Tibial nerve (tissue), 4 donors: ENCODE results near the gene TIMD4. TPM values are rescaled to one million over a fixed set of nuclear protein-coding genes. Genes with fewer than 3 reads are reported as not detected.

Experiments
- DNase-seq, 2 donors: peaks; one replicate each; pipeline ENCODE4 v3.0.0-alpha.2; 2019; ENCODE audit warnings: low spot score in 2 of 2
- H3K27ac ChIP-seq, 4 donors: fragments of 200-600 bp; sonication (generic) in 3 of 4; one replicate each; pipeline ENCODE4 v1.5.1; 2017 to 2019; ENCODE audit warnings: mild to moderate bottlenecking in 1 of 4
- H3K27me3 ChIP-seq, 2 donors: fragments of 200-600 bp; sonication (generic) in 1 of 2; one replicate each; pipeline versions ENCODE4 v1.5.1 to v1.6.0; 2017 to 2019
- H3K36me3 ChIP-seq, 3 donors: fragments of 200-600 bp; sonication (generic); one replicate each; pipeline ENCODE4 v1.5.1; 2018 to 2019
- H3K4me1 ChIP-seq, 4 donors: fragments of 200-600 bp; sonication (generic) in 3 of 4; one replicate each; pipeline ENCODE4 v1.5.1; 2017 to 2019
- H3K4me3 ChIP-seq, 4 donors: fragments of 200-600 bp; sonication (generic) in 3 of 4; one replicate each; pipeline ENCODE4 v1.5.1; 2017 to 2019; ENCODE audit warnings: mild to moderate bottlenecking in 1 of 4, moderate library complexity in 1 of 4
- H3K9me3 ChIP-seq, 4 donors: fragments of 200-600 bp; sonication (generic) in 3 of 4; one replicate each; pipeline ENCODE4 v1.5.1; 2017 to 2019
- CTCF ChIP-seq, 5 experiments: fragments of 200-600 bp in 3 of 5; fragments of 450-650 bp in 2 of 5; sonication (generic) in 3 of 5; IDR thresholded peaks; one replicate each; pipeline ENCODE4 v1.5.1; 2016 to 2019; ENCODE audit warnings: antibody characterized with exemption in 5 of 5, mild to moderate bottlenecking in 3 of 5, moderate library complexity in 2 of 5
- EP300 ChIP-seq, 2 donors: sonication (generic); formaldehyde crosslinking; IDR thresholded peaks; one replicate each; pipeline ENCODE4 v1.6.1; 2017; ENCODE audit warnings: antibody characterized with exemption in 2 of 2, mild to moderate bottlenecking in 1 of 2
- POLR2A ChIP-seq, 2 donors: fragments of 450-650 bp; IDR thresholded peaks; one replicate each; pipeline ENCODE4 v1.6.1; 2017; ENCODE audit warnings: antibody characterized with exemption in 2 of 2, mild to moderate bottlenecking in 2 of 2, moderate library complexity in 2 of 2
- WGBS, 2 donors: methylation state at CpG; one replicate each; pipeline ENCODE4 v1.1.5; 2018; 5-methylcytosine and 5-hydroxymethylcytosine counted together
- total RNA-seq, 4 donors: library from RNA; depleted of rRNA; stranded (reverse); fragments of >200 nt; gene quantifications; one replicate each; pipeline ENCODE4 v1.1.0, GENCODE V29; 2016

Gene TIMD4
- total RNA-seq, 4 donors from 2014 or later, result not detected

GRCh38 chr5:156888520-156888919 is 74.5 kb downstream of the TIMD4 start:
- 61 to 77% methylated on average over 2 of the region's 2 CpGs for WGBS, 2 donors
- TF ChIP-seq EP300 (IDR thresholded peaks at IDR 0.05) (no peak), POLR2A (IDR thresholded peaks at IDR 0.05) (no peak), CTCF (IDR thresholded peaks at IDR 0.05) (no peak)
- no peak overlapping the region for H3K27ac ChIP-seq
- H3K4me3 ChIP-seq, result no peak overlapping the region
- H3K9me3 ChIP-seq, result no peaks in the 10 kb centered on the region
- H3K27me3 ChIP-seq, result no peaks in the 10 kb centered on the region
- no peaks in the 10 kb centered on the region for H3K36me3 ChIP-seq
- no peak for DNase-seq
- H3K4me1 ChIP-seq, result no peaks in the 10 kb centered on the region

- 63 to 75% methylated on average over 3 of the region's 3 CpGs for WGBS, 2 donors
- Histone ChIP-seq H3K4me1 (no peaks in the 10 kb centered on the region), H3K36me3 (no peaks in the 10 kb centered on the region), H3K27me3 (no peaks in the 10 kb centered on the region), H3K9me3 (no peaks in the 10 kb centered on the region), H3K27ac (no peak overlapping the region), H3K4me3 (no peak overlapping the region)
- TF ChIP-seq CTCF (IDR thresholded peaks at IDR 0.05) (no peak), EP300 (IDR thresholded peaks at IDR 0.05) (no peak), POLR2A (IDR thresholded peaks at IDR 0.05) (no peak)
- no peak for DNase-seq
These were observed 79.6 kb downstream of the TIMD4 start for GRCh38 chr5:156883316-156883875.

- Histone ChIP-seq H3K4me1 (no peaks in the 10 kb centered on the region), H3K36me3 (no peaks in the 10 kb centered on the region), H3K9me3 (no peaks in the 10 kb centered on the region), H3K27me3 (no peaks in the 10 kb centered on the region), H3K4me3 (no peak overlapping the region), H3K27ac (no peak overlapping the region)
- no peak for TF ChIP-seq CTCF (IDR thresholded peaks at IDR 0.05)
- no peak for TF ChIP-seq EP300 (IDR thresholded peaks at IDR 0.05)
- no peak for TF ChIP-seq POLR2A (IDR thresholded peaks at IDR 0.05)
- WGBS, 2 donors, result 68 to 76% methylated on average over 3 of the region's 3 CpGs
- no peak for DNase-seq
These were observed 83.3 kb downstream of the TIMD4 start for GRCh38 chr5:156879665-156880285.

- Histone ChIP-seq H3K9me3 (peaks cover 0 to 17% (median 0%) of the 10 kb centered on the region in 4 donors), H3K4me1 (no peaks in the 10 kb centered on the region), H3K36me3 (no peaks in the 10 kb centered on the region), H3K27ac (no peak overlapping the region), H3K4me3 (no peak overlapping the region), H3K27me3 (no peaks in the 10 kb centered on the region)
- TF ChIP-seq POLR2A (IDR thresholded peaks at IDR 0.05) (no peak), EP300 (IDR thresholded peaks at IDR 0.05) (no peak), CTCF (IDR thresholded peaks at IDR 0.05) (no peak)
- no peak for DNase-seq
- WGBS, 2 donors, result 85 to 88% methylated on average over 1 of the region's 1 CpG
These were observed 91.8 kb downstream of the TIMD4 start for GRCh38 chr5:156871212-156871611.

GRCh38 chr5:156870498-156870839 is 92.6 kb downstream of the TIMD4 start:
- DNase-seq, result no peak
- Histone ChIP-seq H3K36me3 (no peaks in the 10 kb centered on the region), H3K27ac (no peak overlapping the region), H3K9me3 (peaks cover 0 to 17% (median 0%) of the 10 kb centered on the region in 4 donors), H3K4me1 (no peaks in the 10 kb centered on the region), H3K4me3 (no peak overlapping the region), H3K27me3 (no peaks in the 10 kb centered on the region)
- 86 to 93% methylated on average over 1 of the region's 1 CpG for WGBS, 2 donors
- TF ChIP-seq POLR2A (IDR thresholded peaks at IDR 0.05) (no peak), EP300 (IDR thresholded peaks at IDR 0.05) (no peak), CTCF (IDR thresholded peaks at IDR 0.05) (no peak)

Other genes with a start within 250 kb of the TIMD4 start
- gene PPP1R2B, start 112.9 kb downstream of the TIMD4 start, total RNA-seq, result not detected
- gene HAVCR1, start 95.9 kb upstream of the TIMD4 start, total RNA-seq, result under 1 TPM in 1 of 4 donors, not detected in 3; 0.42 TPM
- 10 to 100 TPM in 3 of 4 donors, 1 to 10 TPM in 1; 7.7 to 32.1 (median 13.8) TPM for gene HAVCR2, start 145.8 kb upstream of the TIMD4 start, total RNA-seq
- 10 to 100 TPM in 3 of 4 donors, 1 to 10 TPM in 1; 5.9 to 15.7 (median 12.3) TPM for gene MED7, start 179.6 kb upstream of the TIMD4 start, total RNA-seq
- not detected for gene GARIN3, start 203.0 kb upstream of the TIMD4 start, total RNA-seq
- 1 to 10 TPM in 3 of 4 donors, under 1 TPM in 1; 0.44 to 3.3 (median 1.2) TPM for gene ITK, start 217.6 kb upstream of the TIMD4 start, total RNA-seq